Frontal cortex (tissue), 4 donors: ENCODE data around the gene PDLIM5. TPM values are rescaled to one million over a fixed set of nuclear protein-coding genes. Genes with fewer than 3 reads are reported as not detected.
A peak's percentile ranks its signal among the peaks of the same experiment; 100 is the strongest.
"Not testable (repeated sequence)": the region's sequence is repeated elsewhere in the genome, so short reads cannot be mapped to it uniquely, and the experiment has no call there.

Experiments
- DNase-seq, 2 donors: peaks; one replicate each; pipeline ENCODE4 v3.0.0; 2012; ENCODE audit warnings: low spot score in 2 of 2
- FAIRE-seq: peaks from 2 replicates; lab custom pipeline; 2012; peaks lifted over from hg19 to GRCh38; lab: Jason Lieb, UNC
- total RNA-seq: library from RNA; depleted of rRNA; stranded (reverse); fragments of >200 nt; gene quantifications from one replicate; pipeline ENCODE4 v1.2.3, GENCODE V29; 2014
- donor health status: control.
- donor health status: control.
- donor health status: control.

The PDLIM5 gene
- total RNA-seq, 1 donor from 2014 or later: 20.0 TPM

- FAIRE-seq: no peak
- no peak for DNase-seq
Measured at GRCh38 chr4:94626942-94627341, 175.2 kb downstream of the PDLIM5 start.

- not testable (repeated sequence) for FAIRE-seq, DNase-seq
Measured at GRCh38 chr4:94629058-94629457, 177.3 kb downstream of the PDLIM5 start.

GRCh38 chr4:94629837-94630236, 178.1 kb downstream of the PDLIM5 start:
- no peak for DNase-seq

GRCh38 chr4:94634271-94634670, 182.5 kb downstream of the PDLIM5 start:
- DNase-seq (no peak), FAIRE-seq (no peak)

More at GRCh38 chr4:94629837-94630236, 178.1 kb downstream of the PDLIM5 start:
- no peak for FAIRE-seq

GRCh38 chr4:94635177-94635576, 183.4 kb downstream of the PDLIM5 start:
- FAIRE-seq (no peak), DNase-seq (no peak)

GRCh38 chr4:94636004-94636403, 184.3 kb downstream of the PDLIM5 start:
- DNase-seq: no peak
- FAIRE-seq: no peak

GRCh38 chr4:94639298-94639697, 187.6 kb downstream of the PDLIM5 start:
- DNase-seq (no peak), FAIRE-seq (no peak)

GRCh38 chr4:94640151-94640550, 188.4 kb downstream of the PDLIM5 start:
- DNase-seq (no peak), FAIRE-seq (no peak)

- FAIRE-seq (no peak), DNase-seq (no peak)
Measured at GRCh38 chr4:94641702-94642560, 190.2 kb downstream of the PDLIM5 start.

- DNase-seq: no peak
- no peak for FAIRE-seq
Measured at GRCh38 chr4:94642561-94642866, 190.8 kb downstream of the PDLIM5 start.

- no peak for FAIRE-seq
Measured at GRCh38 chr4:94648699-94649098, 197.0 kb downstream of the PDLIM5 start.

GRCh38 chr4:94649381-94650133, 197.8 kb downstream of the PDLIM5 start:
- FAIRE-seq: no peak
- DNase-seq: no peak

More at GRCh38 chr4:94648699-94649098, 197.0 kb downstream of the PDLIM5 start:
- no peak for DNase-seq

- FAIRE-seq: no peak
- DNase-seq: no peak
Measured at GRCh38 chr4:94650134-94650495, 198.4 kb downstream of the PDLIM5 start.

- FAIRE-seq: no peak
- no peak for DNase-seq
Measured at GRCh38 chr4:94650690-94651089, 198.9 kb downstream of the PDLIM5 start.

GRCh38 chr4:94653095-94653649, 201.4 kb downstream of the PDLIM5 start:
- FAIRE-seq: no peak
- no peak for DNase-seq

GRCh38 chr4:94653984-94654609, 202.4 kb downstream of the PDLIM5 start:
- FAIRE-seq (no peak), DNase-seq (peak in 1 of 2 donors; percentile 2)

- FAIRE-seq (no peak), DNase-seq (no peak)
Measured at GRCh38 chr4:94654714-94655113, 203.0 kb downstream of the PDLIM5 start.

GRCh38 chr4:94660614-94661013, 208.9 kb downstream of the PDLIM5 start:
- no peak for FAIRE-seq

GRCh38 chr4:94665021-94665420, 213.3 kb downstream of the PDLIM5 start:
- not testable (repeated sequence) for DNase-seq, FAIRE-seq

More at GRCh38 chr4:94660614-94661013, 208.9 kb downstream of the PDLIM5 start:
- no peak for DNase-seq
